Memory B cell (primary cell): ENCODE results near the gene APOB.

ENCODE experiments used
- ATAC-seq: fragments of 150-1000 bp; cut with Tn5 transposase; 2 replicates; pipeline ENCODE4 v1.10.0; 2021; ENCODE audit warnings: low read depth, mild to moderate bottlenecking, moderate library complexity
- DNase-seq, 2 donors: peaks; one replicate each; pipeline ENCODE4 v3.0.0; 2022; ENCODE audit warnings: low spot score in 2 of 2
- H3K27ac Mint-ChIP-seq: one replicate; pipeline ENCODE4 v1.8.0; 2022; ENCODE audit warnings: mild to moderate bottlenecking, moderate library complexity, mixed read lengths
- H3K27me3 Mint-ChIP-seq: one replicate; pipeline ENCODE4 v1.8.0; 2022; ENCODE audit warnings: mixed read lengths
- H3K36me3 Mint-ChIP-seq: one replicate; pipeline ENCODE4 v1.8.0; 2022; ENCODE audit warnings: mild to moderate bottlenecking, mixed read lengths
- H3K4me1 Mint-ChIP-seq: one replicate; pipeline ENCODE4 v1.8.0; 2022; ENCODE audit warnings: mixed read lengths
- H3K4me3 Mint-ChIP-seq: one replicate; pipeline ENCODE4 v1.8.0; 2022; ENCODE audit warnings: mild to moderate bottlenecking, moderate library complexity, mixed read lengths
- H3K9me3 Mint-ChIP-seq: one replicate; pipeline ENCODE4 v1.8.0; 2022; ENCODE audit warnings: mixed read lengths

Gene APOB

DNA sequence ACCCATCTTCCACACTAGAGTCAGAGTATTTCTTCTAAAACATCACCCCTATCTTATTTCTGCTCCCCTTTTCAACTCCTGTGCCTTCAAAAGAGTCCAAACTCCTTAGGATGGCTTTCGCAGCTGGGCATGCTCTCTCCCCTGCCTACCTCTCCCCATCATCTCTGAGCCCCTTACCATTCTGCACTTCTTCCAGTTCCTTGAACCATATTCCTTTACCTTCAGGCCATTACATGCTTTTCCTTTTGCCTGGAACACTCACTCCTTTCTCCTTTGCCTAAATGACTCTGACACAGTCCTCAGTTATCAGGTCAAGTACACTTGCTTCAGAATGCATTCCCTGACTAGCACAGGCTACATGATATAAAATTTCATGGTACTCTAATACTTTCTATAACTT is 22.4 kb downstream of the APOB start:
- Mint-ChIP-seq H3K36me3 (no peaks in the 10 kb centered on the region), H3K9me3 (no peaks in the 10 kb centered on the region), H3K27me3 (peaks cover 10% of the 10 kb centered on the region), H3K27ac (no peak overlapping the region), H3K4me1 (no peaks in the 10 kb centered on the region), H3K4me3 (no peak overlapping the region)
- ATAC-seq, result no peak
- no peak for DNase-seq

DNA sequence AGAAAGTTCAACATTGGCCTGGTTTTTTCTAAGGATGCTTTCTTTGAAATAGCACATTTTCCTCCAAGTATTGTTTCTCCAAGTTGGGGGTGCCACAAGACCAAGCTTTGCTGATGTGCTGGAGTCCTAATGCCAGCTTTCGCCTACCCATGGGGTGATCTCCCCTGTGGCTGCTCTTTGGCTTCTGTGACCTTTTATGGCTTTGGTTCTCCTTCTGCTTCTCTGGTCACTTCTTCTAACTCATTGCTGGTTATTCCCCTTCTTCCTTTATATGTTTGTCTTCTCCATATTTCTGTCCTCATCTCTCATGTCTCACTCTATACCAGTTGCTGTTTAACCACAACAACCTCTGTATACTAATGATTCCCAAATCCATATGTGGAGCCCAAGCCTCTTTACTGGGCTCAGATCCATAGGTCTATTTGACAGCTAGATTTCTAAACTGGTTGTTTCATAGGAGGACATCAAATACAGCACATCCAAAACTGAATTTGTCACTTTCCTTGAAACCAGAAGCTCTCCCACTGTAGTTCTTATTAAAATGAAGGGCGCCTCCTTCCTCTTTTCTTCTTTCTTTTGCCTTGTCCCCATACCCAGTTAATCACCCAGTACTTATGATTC is 23.1 kb downstream of the APOB start:
- DNase-seq (no peak), ATAC-seq (no peak)
- H3K4me1 Mint-ChIP-seq, result no peaks in the 10 kb centered on the region
- no peak overlapping the region for H3K27ac Mint-ChIP-seq
- no peaks in the 10 kb centered on the region for H3K9me3 Mint-ChIP-seq
- H3K27me3 Mint-ChIP-seq, result peaks cover 11% of the 10 kb centered on the region
- no peaks in the 10 kb centered on the region for H3K36me3 Mint-ChIP-seq
- H3K4me3 Mint-ChIP-seq, result no peak overlapping the region

DNA sequence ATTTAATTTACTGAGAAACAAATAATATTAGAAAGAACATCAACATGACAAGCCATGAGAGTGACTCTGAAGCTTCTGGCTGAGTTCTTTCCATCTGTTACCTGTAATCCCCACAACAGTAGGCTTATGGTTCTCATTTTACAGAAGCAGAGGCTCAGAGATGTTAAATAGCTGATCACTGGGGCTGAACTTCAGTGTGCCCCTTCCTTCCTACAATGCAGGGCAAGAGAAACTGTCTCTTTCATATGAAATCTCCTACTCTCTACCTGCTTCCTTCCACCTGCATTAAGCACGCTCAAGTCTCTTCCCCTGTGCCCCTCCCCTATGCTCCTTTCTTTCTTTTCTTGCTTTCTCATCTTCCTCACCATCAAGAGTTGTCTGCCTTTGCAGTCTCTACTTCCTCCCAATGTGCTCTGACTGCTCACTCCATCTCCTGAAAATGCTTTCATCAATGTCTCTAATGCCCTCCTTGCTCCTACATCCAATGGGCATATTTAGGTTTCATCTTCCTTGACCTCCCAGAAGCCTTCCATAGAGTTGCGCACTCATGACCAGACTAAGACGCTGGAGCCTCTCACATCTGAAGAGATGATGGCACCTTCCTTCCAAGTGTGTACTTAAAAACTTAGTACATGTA is 23.7 kb downstream of the APOB start:
- Mint-ChIP-seq H3K27ac (no peak overlapping the region), H3K27me3 (peaks cover 8% of the 10 kb centered on the region), H3K4me1 (no peaks in the 10 kb centered on the region), H3K4me3 (no peak overlapping the region), H3K9me3 (no peaks in the 10 kb centered on the region), H3K36me3 (no peaks in the 10 kb centered on the region)
- ATAC-seq (no peak), DNase-seq (no peak)

DNA sequence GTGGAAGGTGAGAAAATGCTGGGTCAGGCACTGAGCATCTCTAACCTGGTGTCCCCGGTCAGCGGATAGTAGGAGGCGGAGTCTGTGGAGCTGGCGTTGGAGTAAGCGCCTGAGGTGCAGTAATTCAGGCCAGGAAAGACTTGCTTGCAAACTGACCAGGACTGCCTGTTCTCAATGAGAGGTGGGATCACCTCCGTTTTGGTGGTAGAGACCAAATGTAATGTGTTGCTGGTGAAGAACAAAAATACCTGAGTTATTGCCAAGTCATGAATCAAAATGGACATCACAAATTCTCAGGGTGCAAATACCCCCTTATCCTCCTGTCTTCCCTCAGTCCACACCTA is 24.2 kb downstream of the APOB start:
- H3K27me3 Mint-ChIP-seq, result peaks cover 9% of the 10 kb centered on the region
- no peak overlapping the region for H3K4me3 Mint-ChIP-seq
- no peak overlapping the region for H3K27ac Mint-ChIP-seq
- H3K4me1 Mint-ChIP-seq, result no peaks in the 10 kb centered on the region
- DNase-seq (no peak), ATAC-seq (no peak)
- no peaks in the 10 kb centered on the region for H3K9me3 Mint-ChIP-seq
- H3K36me3 Mint-ChIP-seq, result no peaks in the 10 kb centered on the region

DNA sequence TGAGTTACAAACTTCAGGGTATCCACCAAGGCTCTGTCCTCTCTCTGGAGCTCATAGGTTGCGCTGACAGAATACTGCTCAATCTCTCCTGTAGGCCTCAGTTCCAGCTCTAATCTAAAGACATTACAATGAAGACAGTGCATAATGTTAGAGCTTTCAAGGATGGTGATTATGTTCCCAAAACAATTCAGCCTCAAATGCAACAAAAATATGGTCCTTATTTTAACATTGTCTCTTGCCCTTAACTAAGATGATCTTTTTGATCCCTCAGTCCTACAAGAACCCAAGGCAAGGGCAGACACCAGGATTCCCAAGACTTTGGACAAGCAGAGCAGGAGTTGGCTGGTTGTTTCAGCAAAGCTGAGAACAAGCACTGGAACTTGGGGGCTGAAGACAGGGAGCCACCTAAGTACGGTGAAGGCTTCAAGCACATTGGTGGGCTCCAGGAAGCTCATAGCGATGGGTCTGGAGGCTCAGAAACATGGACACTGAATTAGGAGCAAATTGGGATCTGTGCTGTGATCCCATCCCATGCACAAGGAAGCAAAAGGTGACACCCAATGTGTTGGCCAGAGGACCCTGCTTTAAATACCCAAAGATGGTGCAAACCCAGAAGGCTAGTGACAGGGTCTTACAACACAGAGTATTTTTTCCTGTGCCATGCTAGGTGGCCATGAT is 24.7 kb downstream of the APOB start:
- Mint-ChIP-seq H3K4me1 (no peaks in the 10 kb centered on the region), H3K36me3 (no peaks in the 10 kb centered on the region), H3K27ac (no peak overlapping the region), H3K27me3 (peaks cover 9% of the 10 kb centered on the region), H3K4me3 (no peak overlapping the region), H3K9me3 (no peaks in the 10 kb centered on the region)
- ATAC-seq, result no peak
- DNase-seq, result no peak

DNA sequence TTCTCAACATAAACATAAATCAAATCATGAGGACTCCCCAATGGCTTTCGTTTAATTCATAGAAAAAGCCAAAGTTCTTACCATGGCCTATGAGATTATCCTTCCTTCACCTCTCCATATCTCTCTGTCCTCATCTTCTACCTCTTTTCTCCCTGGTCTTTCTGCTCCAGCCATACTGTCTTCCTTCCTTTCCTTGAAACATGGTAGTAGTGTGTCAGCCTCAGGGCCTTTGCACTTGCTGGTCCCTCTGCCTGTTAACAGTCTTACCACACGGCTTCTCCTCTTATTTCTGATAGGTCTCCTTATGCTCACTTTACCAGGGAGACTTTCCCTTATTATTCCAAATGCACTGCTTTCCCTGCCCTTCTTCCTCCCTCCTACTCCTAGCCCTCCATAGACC is 25.6 kb downstream of the APOB start:
- Mint-ChIP-seq H3K9me3 (no peaks in the 10 kb centered on the region), H3K4me1 (no peaks in the 10 kb centered on the region)

DNA sequence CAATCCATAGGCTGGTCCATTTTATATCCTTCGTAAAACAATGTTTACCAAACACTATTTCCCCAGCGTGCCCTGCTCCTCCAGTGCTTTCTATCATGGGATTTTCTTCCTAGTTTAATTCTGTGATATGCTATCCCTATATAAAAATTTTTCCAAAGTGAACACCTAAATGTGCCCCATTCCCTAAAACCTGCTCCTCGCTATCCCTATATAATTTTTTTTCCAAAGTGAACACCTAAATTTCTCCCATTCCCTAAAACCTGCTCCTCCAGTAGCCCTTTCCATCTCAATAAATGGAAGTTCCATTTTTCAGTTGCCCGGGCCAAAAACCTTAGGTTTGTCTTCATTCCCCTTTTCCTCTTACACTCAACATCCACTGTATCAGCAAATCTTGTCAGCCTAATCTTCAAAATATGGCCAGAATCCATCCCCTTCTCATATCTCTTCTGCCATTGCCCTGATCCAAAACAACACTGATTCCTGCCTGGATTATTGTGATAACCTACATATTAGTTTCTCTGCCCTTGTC is 26.1 kb downstream of the APOB start:
- H3K27me3 Mint-ChIP-seq, result peaks cover 11% of the 10 kb centered on the region
- DNase-seq, result no peak
- no peak for ATAC-seq
- H3K27ac Mint-ChIP-seq, result no peak overlapping the region
- no peak overlapping the region for H3K4me3 Mint-ChIP-seq
- H3K4me1 Mint-ChIP-seq, result no peaks in the 10 kb centered on the region
- no peaks in the 10 kb centered on the region for H3K36me3 Mint-ChIP-seq
- H3K9me3 Mint-ChIP-seq, result no peaks in the 10 kb centered on the region

More for the DNA sequence above, 25.6 kb downstream of the APOB start:
- Mint-ChIP-seq H3K27ac (no peak overlapping the region), H3K27me3 (peaks cover 11% of the 10 kb centered on the region), H3K4me3 (no peak overlapping the region), H3K36me3 (no peaks in the 10 kb centered on the region)
- no peak for ATAC-seq
- no peak for DNase-seq

GRCh38 chr2:21015281-21015645 is 28.6 kb downstream of the APOB start:
- ATAC-seq, result no peak

GRCh38 chr2:21014364-21015280 is 29.3 kb downstream of the APOB start:
- H3K27ac Mint-ChIP-seq, result no peak overlapping the region
- peaks cover 12% of the 10 kb centered on the region for H3K27me3 Mint-ChIP-seq
- no peak overlapping the region for H3K4me3 Mint-ChIP-seq
- no peaks in the 10 kb centered on the region for H3K9me3 Mint-ChIP-seq
- no peak for ATAC-seq
- no peak for DNase-seq
- no peaks in the 10 kb centered on the region for H3K36me3 Mint-ChIP-seq
- H3K4me1 Mint-ChIP-seq, result no peaks in the 10 kb centered on the region

More at GRCh38 chr2:21015281-21015645, 28.6 kb downstream of the APOB start:
- Mint-ChIP-seq H3K36me3 (no peaks in the 10 kb centered on the region), H3K27me3 (peaks cover 12% of the 10 kb centered on the region), H3K4me1 (no peaks in the 10 kb centered on the region), H3K4me3 (no peak overlapping the region), H3K9me3 (no peaks in the 10 kb centered on the region), H3K27ac (no peak overlapping the region)
- DNase-seq, result no peak

- H3K4me1 Mint-ChIP-seq, result no peaks in the 10 kb centered on the region
- no peaks in the 10 kb centered on the region for H3K9me3 Mint-ChIP-seq
- ATAC-seq, result no peak
- DNase-seq, result no peak
- H3K36me3 Mint-ChIP-seq, result no peaks in the 10 kb centered on the region
- no peak overlapping the region for H3K4me3 Mint-ChIP-seq
- peaks cover 11% of the 10 kb centered on the region for H3K27me3 Mint-ChIP-seq
- H3K27ac Mint-ChIP-seq, result no peak overlapping the region
Measured at GRCh38 chr2:21013043-21013816, 30.6 kb downstream of the APOB start.

GRCh38 chr2:21012557-21012937 is 31.3 kb downstream of the APOB start:
- H3K4me3 Mint-ChIP-seq, result no peak overlapping the region
- H3K27ac Mint-ChIP-seq, result no peak overlapping the region

GRCh38 chr2:21011876-21012556 is 31.9 kb downstream of the APOB start:
- Mint-ChIP-seq H3K36me3 (no peaks in the 10 kb centered on the region), H3K27me3 (peaks cover 8% of the 10 kb centered on the region), H3K4me3 (no peak overlapping the region), H3K9me3 (no peaks in the 10 kb centered on the region), H3K4me1 (no peaks in the 10 kb centered on the region), H3K27ac (no peak overlapping the region)
- DNase-seq, result no peak
- ATAC-seq, result no peak

More at GRCh38 chr2:21012557-21012937, 31.3 kb downstream of the APOB start:
- Mint-ChIP-seq H3K4me1 (no peaks in the 10 kb centered on the region), H3K36me3 (no peaks in the 10 kb centered on the region), H3K27me3 (peaks cover 8% of the 10 kb centered on the region), H3K9me3 (no peaks in the 10 kb centered on the region)
- ATAC-seq (no peak), DNase-seq (no peak)

- peaks cover 13% of the 10 kb centered on the region for H3K27me3 Mint-ChIP-seq
- no peak for DNase-seq
- ATAC-seq, result no peak
- H3K27ac Mint-ChIP-seq, result no peak overlapping the region
- H3K36me3 Mint-ChIP-seq, result no peaks in the 10 kb centered on the region
- no peak overlapping the region for H3K4me3 Mint-ChIP-seq
- H3K9me3 Mint-ChIP-seq, result no peaks in the 10 kb centered on the region
- no peaks in the 10 kb centered on the region for H3K4me1 Mint-ChIP-seq
Measured at GRCh38 chr2:21011453-21011852, 32.4 kb downstream of the APOB start.
